COLO668 (cell line): ENCODE measurements around the gene GNRHR.
"Not testable (repeated sequence)": the region's sequence is repeated elsewhere in the genome, so short reads cannot be mapped to it uniquely, and the experiment has no call there.

Experiments
- DNase-seq: peaks from one replicate; lab custom pipeline; 2025; ENCODE audit not compliant: unreplicated experiment; lab: John Stamatoyannopoulos, UW

Gene GNRHR

DNA sequence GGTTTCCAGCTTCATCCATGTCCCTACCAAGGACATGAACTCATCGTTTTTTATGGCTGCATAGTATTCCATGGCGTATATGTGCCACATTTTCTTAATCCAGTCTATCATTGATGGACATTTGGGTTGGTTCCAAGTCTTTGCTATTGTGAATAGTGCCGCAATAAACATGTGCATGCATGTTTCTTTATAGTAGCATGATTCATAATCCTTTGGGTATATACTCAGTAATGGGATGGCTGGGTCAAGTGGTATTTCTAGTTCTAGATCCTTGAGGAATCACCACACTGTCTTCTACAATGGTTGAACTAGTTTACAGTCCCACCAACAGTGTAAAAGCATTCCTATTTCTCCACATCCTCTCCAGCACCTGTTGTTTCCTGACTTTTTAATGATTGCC is 23.7 kb downstream of the GNRHR start:
- DNase-seq = not testable (repeated sequence)

GRCh38 chr4:67727124-67727850 is 26.9 kb downstream of the GNRHR start:
- DNase-seq = no peak

DNA sequence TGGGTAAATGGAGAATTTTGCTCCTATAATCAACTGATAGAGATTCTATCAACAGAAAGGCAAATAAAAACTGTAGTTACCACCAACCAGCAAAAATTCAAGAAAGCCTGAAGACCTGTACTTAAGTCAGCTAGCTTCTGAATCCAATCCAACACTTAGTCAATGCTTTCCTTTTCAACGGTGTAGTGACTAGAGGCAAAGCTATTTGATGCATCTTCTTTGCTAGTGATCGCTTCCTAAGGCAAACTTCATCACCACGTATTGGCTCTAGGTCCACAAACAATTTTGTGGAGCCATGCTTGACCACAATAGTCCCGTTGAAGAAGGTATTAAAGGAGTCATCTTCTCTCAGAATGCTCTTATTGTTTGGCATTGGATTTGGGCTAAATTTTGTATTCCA is 28.2 kb downstream of the GNRHR start:
- DNase-seq = no peak

DNA sequence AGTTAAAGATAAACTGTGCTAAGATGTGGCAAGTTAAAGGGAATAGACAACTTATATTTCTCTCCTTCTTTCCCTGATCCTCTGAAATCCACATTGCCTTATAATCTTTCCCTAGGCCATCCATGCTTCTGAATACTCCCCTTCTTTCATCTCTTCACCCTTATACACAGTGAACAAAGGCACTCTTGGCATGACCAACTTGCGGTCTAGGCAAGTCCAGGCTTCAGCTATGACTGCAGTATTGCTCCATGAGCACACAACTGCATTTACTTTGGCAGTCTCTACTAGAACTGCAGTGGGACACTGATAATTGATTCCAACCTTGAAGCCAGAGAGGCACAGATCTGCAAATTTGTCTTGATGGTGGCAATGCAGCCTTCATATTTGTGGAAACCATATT is 29.1 kb downstream of the GNRHR start:
- DNase-seq = no peak

DNA sequence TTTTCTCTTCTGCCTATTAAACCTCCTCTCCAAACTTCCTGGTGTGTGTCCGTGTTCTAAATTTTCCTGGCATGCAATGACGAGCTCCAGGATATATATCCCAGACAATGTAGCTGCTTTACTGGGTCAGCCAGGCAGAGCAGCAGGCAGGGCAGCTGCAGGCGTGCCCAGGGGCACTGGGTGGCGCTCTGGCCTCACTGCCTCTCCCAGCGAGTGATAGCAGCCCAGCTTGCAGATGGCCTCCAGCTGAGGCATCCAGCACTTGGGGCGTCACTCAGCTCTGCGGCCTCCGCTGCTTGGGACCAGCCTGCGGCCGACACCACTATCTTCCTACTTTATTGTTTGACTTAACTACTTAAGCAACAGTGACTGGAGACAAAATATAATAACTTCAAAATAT is 30.2 kb downstream of the GNRHR start:
- no peak for DNase-seq

DNA sequence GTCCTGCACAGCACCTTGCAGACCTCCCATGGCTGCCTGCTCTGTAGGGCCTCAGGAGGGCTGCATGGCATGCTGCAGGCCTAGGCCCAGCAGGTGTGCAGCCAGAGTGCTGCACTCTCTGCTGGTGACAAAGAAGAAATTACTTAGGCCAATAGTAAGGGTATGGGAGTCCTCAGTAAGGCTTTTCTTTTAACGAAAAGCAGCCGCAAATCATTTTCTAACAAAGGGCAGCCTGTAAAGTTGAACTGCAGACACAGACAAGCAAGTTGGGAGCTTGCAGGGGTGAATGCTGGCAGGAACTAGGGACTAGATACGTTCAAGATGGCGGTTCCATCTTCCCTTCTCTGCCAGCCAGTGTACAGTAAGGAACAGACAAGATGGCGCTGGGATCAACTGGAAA is 30.8 kb downstream of the GNRHR start:
- DNase-seq = no peak

DNA sequence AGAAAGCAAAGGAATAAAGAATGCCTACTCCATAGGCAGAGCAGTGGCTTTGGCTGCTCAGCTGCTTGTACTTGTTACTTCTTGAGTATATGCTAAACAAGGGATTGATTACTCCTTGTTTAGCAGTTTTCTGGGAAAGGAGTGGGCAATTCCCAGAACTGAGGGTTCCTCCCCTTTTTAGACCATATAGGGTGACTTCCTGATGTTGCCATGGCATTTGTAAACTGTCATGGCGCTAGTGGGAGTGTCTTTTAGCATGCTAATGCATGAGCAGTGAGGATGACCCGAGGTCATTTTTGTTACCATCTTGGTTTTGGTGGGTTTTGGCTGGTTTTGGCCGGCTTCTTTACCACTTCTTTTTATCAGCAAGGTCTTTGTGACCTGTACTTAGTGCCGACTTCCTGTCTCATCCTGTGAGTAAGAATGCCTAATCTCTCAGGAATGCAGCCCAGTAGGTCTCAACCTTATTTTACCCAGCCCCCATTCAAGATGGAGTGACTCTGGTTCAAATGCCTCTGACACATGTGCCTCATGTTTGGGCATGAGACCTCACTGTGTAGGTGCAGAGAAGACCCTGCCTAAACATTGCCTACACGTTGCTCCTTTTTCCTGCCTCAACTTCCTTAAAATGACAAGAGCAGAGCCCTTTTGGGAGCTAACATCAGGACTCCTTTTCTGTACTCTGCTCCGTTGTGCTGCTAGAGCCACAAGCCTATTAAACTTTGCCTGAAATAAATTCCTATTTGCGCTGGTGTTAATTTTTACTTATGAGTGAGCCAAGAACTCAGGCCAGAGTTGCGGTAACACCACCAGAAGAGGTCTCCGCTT is 32.2 kb downstream of the GNRHR start:
- DNase-seq = no peak

- no peak for DNase-seq
These were observed 32.8 kb downstream of the GNRHR start for GRCh38 chr4:67721315-67721769.

GRCh38 chr4:67719953-67720617 is 34.1 kb downstream of the GNRHR start:
- DNase-seq = no peak

DNA sequence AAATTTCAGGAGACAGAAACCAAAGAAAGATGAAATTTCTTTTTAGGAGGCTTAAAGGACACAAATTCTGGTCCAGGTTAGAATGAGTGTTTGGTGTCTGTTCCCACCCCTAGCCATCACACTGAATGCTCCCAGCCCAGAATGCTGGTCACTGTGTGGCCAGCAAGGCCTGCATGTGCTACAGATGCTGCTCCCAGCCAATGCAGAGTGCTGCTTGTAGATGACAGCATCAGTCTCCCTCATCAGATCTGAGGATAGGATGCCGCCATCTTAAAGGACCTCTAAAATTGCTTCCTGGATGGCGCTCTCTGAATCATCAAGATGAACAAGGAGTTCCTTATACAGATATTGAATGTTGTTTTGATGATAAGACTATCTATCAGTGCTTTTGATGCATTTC is 35.3 kb downstream of the GNRHR start:
- no peak for DNase-seq

DNA sequence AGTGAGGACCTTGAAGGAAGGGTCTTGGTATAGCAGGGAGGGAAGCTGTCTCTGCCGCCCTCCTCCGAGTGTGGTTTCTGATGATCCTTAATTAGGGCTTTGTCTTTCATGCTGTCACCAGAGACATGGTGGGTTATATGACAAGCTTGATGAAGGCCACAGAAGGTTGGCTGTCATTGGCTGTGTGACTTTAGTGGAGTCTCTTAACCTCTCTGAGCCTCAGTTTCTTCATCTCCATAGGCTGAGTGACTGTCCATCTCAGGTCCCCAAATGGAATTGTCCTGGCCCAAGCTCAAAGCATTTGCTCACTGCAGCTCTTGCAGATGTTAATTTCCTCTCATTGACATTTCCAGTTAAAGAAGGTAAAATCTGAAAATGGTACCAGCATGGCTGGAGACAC is 36.6 kb downstream of the GNRHR start:
- DNase-seq = no peak

DNA sequence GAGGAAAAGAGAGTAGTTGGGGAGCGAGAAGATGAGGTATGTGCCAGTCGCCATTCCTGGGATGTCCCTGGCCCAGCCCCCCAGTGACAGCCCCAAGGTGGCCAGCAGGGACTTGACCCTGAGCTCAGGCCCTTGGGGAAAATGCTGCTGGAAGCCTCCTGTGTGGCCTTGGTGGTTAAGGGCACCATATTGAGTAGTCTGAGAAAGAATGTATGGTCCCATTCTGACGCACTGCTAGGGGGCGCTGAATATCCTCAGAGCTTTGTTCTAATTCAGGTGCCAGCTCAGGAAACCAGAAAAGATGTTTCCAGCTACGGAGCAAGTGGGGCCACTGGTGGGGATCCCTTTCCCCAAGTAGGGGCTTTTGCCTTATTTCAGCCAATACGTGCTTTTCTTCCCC is 39.2 kb downstream of the GNRHR start:
- DNase-seq = no peak

- no peak for DNase-seq
These were observed 40.0 kb downstream of the GNRHR start for GRCh38 chr4:67714248-67714583.

DNA sequence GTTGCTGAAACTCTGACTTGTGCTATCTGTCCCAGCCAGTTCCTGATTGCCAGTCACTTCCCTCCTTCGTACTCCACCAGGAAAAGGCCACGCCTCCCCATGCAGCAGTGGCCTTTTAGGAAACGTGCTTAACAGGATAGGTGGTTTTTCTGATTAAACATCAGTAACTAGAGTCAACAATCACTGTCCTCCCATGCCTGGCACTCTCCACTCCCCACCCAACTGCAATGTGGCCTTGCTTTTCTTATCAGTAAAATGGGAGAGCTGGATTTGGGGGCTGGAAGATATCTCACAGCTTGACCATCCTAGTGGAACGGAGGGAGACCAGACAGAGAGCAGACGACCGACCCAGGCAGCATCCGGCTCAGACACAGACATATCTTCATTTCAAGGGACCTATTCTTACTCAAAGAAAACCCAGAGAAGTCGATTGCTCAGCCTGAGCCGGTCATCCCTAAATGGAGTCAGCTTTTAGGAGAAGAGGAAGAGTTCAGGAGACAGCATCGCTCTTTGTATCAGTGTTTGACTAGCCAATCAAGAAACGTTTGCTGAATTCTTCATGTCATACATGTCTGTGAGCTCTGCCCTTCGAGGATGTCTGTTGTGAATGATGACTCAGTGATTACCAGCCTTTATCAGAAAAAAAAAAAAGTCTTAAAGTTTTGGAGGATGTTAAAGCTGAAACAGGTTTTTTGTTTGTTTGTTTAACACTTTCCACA is 40.5 kb downstream of the GNRHR start:
- no peak for DNase-seq

DNA sequence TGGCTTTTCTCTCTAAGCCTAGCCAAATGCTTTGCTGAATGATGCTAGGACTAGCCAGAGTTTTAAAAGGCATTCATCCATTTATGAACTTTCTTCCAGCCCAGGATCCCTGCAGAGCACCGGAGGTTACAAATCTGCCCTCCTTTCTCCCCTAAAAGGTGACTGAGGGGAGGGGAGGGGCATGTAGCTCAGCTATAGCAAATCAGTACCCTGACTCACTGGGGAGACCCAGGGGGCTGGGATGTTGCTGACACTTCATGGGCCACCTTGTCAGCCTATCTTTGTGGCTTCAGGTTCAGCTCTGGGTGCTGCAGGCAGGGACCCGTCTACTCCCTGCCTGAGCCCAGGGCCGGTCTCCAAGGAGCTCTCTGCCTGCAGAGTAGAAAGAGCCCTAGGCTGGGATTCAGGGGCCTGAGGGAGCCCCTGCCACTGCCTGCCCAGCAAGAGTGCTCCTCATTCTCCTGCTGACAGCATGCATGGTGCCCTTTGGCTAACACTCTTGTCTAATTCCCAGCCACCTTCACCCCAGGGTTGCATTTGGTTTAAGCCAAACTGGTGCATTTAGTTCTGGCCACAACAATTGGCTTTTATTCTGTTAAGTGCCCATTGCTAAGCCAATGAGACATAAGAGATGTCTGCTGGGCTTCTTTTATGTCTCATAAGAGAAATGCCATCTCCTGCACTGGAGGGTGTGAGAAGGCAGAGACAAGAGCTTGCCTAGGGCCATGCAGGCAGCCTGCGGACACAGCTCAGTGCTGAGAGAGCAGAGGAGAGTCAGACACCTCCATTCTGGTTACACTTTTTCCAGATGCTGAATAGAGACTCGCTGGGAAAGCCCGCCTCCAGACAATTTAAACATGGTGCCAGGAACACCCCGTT is 41.3 kb downstream of the GNRHR start:
- no peak for DNase-seq

DNA sequence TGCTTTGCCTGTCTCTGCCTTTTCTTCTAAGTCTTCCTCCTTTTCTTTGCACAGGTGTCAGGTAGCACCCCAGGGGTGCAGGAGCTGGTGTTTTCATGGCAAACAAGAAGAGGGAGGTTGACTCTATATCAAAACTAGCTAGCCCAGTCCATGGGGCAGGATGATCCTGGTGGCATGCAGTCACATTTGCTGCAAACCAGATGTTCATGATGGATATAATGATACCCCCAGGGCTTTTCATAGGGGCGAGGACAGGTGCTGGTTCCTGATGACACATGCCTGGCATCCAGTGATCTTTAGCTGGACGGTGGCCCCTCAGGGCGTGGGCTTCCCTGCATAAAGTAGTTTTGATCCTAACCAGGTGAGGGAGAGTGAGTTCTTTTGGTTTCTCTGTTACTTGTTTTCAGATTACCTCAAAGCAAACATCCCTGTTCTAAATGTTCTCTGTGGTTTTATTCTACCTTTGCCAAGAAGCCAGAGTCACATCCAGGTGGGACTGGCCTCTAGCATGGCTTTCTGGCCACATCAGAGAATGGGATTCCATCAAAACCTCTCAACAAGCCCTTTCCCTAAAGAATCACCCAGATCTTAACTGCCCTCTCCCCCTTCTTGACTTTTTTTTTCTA is 42.1 kb downstream of the GNRHR start:
- peak; percentile 59 for DNase-seq

DNA sequence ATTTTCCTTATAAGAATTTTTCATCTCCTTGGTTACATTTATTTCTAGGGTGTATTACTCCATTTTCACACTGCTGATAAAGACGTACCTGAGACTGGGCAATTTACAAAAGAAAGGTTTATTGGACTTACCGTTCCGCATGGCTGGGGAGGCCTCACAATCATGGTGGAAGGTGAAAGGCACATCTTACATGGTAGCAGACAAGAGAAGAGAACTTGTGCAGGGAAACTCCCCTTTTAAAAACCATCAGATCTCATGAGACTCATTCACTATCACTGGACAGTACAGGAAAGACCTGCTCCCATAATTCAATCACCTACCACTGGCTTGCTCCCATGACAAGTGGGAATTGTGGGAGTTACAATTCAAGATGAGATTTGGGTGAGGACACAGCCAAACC is 47.5 kb downstream of the GNRHR start:
- DNase-seq = not testable (repeated sequence)

GRCh38 chr4:67704843-67705242 is 49.3 kb downstream of the GNRHR start:
- no peak for DNase-seq

DNA sequence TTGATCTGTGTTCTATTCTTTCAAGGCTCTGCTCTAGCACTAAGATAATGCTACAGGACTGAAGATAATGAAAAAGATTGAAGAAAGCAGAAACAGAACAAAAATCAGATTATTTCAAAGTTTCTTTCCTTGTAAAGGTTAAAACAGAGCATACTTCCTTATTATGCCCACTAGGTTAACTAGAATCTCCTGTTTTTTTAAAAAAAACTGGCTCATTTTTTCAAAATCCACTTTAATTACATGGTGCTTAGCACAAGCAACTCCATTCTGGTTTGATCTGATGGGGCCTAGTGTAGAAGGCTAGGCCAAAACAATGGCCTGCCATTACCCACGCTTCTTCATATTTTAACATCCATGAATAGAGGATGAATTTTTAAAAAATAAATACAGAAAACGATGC is 52.0 kb downstream of the GNRHR start:
- no peak for DNase-seq

DNA sequence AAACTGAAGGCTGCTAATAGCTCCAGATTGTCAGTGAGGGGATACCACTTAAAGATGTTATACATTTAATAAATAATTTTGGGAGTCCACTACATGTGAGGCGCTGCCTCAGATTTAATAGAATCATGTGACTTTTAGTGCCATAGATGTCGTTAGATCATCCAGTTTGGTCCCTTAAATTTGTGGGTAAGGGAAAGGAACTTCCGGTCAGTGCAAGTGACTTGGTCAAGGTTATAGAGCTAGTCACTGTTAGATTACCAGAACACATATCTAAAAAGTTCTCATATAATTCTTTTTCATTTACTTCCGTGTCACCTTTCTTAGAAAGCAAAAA is 52.7 kb downstream of the GNRHR start:
- no peak for DNase-seq
